ENCODE measurements around the gene ALDH16A1.
"Not testable (repeated sequence)": the region's sequence is repeated elsewhere in the genome, so short reads cannot be mapped to it uniquely, and the experiment has no call there.

The ALDH16A1 gene

GRCh38 chr19:49440439-49441209 is 12.4 kb upstream of the ALDH16A1 start:
- Histone ChIP-seq H3K4me1 (ENCODE audit: control insufficient read depth, insufficient read depth, low read length) (peaks cover 9% of the 10 kb centered on the region), H3K27ac (ENCODE audit: insufficient read depth, low read depth, low read length, poor library complexity, severe bottlenecking) (no peak overlapping the region), H3K36me3 (ENCODE audit: control insufficient read depth, insufficient read depth, low read length) (no peaks in the 10 kb centered on the region), H3K9me3 (ENCODE audit: control insufficient read depth, low read length) (no peaks in the 10 kb centered on the region), H3K4me3 (ENCODE audit: insufficient read depth, low read depth, low read length) (peak overlapping the region; percentile 22), H3K27me3 (ENCODE audit: control insufficient read depth, insufficient read depth, low read length, poor library complexity, severe bottlenecking) (peaks cover 71% of the 10 kb centered on the region)
- WGBS, 2 experiments, result 36 to 37% methylated on average over 19 of the region's 19 CpGs

GRCh38 chr19:49441210-49441959 is 11.6 kb upstream of the ALDH16A1 start, which contains the start of gene SLC17A7:
TSS of gene SLC17A7 (minus strand) at chr19:49441527. CDS start at chr19:49441379, 148 bp downstream.
- Histone ChIP-seq H3K27ac (ENCODE audit: insufficient read depth, low read depth, low read length, poor library complexity, severe bottlenecking) (no peak within 1 kb of the TSS), H3K4me1 (ENCODE audit: control insufficient read depth, insufficient read depth, low read length) (peaks cover 9% of the 10 kb centered on the region), H3K36me3 (ENCODE audit: control insufficient read depth, insufficient read depth, low read length) (no peaks in the 10 kb centered on the region), H3K27me3 (ENCODE audit: control insufficient read depth, insufficient read depth, low read length, poor library complexity, severe bottlenecking) (peaks cover 64% of the 10 kb centered on the region), H3K9me3 (ENCODE audit: control insufficient read depth, low read length) (no peaks in the 10 kb centered on the region), H3K4me3 (ENCODE audit: insufficient read depth, low read depth, low read length) (peak within 1 kb of the TSS; percentile 22)
- 1% methylated on average over 56 of the region's 56 CpGs for WGBS, 2 experiments

- WGBS, 2 experiments, result 14 to 15% methylated on average over 14 of the region's 14 CpGs
- peak overlapping the region; percentile 3 for H3K4me3 ChIP-seq (ENCODE audit: insufficient read depth, low read depth, low read length)
Observed at GRCh38 chr19:49441960-49442350, 11.1 kb upstream of the ALDH16A1 start.

GRCh38 chr19:49442354-49442753 is 10.7 kb upstream of the ALDH16A1 start:
- H3K4me3 ChIP-seq (ENCODE audit: insufficient read depth, low read depth, low read length), result peak overlapping the region; percentile 3
- H3K4me1 ChIP-seq (ENCODE audit: control insufficient read depth, insufficient read depth, low read length), result peaks cover 9% of the 10 kb centered on the region
- 5 to 8% methylated on average over 11 of the region's 11 CpGs for WGBS, 2 experiments
- no peaks in the 10 kb centered on the region for H3K9me3 ChIP-seq (ENCODE audit: control insufficient read depth, low read length)
- H3K36me3 ChIP-seq (ENCODE audit: control insufficient read depth, insufficient read depth, low read length), result no peaks in the 10 kb centered on the region
- no peak overlapping the region for H3K27ac ChIP-seq (ENCODE audit: insufficient read depth, low read depth, low read length, poor library complexity, severe bottlenecking)
- peaks cover 54% of the 10 kb centered on the region for H3K27me3 ChIP-seq (ENCODE audit: control insufficient read depth, insufficient read depth, low read length, poor library complexity, severe bottlenecking)

More at GRCh38 chr19:49441960-49442350, 11.1 kb upstream of the ALDH16A1 start:
- H3K4me1 ChIP-seq (ENCODE audit: control insufficient read depth, insufficient read depth, low read length), result peaks cover 9% of the 10 kb centered on the region
- no peak overlapping the region for H3K27ac ChIP-seq (ENCODE audit: insufficient read depth, low read depth, low read length, poor library complexity, severe bottlenecking)
- peaks cover 58% of the 10 kb centered on the region for H3K27me3 ChIP-seq (ENCODE audit: control insufficient read depth, insufficient read depth, low read length, poor library complexity, severe bottlenecking)
- no peaks in the 10 kb centered on the region for H3K9me3 ChIP-seq (ENCODE audit: control insufficient read depth, low read length)
- H3K36me3 ChIP-seq (ENCODE audit: control insufficient read depth, insufficient read depth, low read length), result no peaks in the 10 kb centered on the region

GRCh38 chr19:49442771-49443365 is 10.2 kb upstream of the ALDH16A1 start:
- H3K36me3 ChIP-seq (ENCODE audit: control insufficient read depth, insufficient read depth, low read length), result peaks cover under 1% of the 10 kb centered on the region
- H3K27ac ChIP-seq (ENCODE audit: insufficient read depth, low read depth, low read length, poor library complexity, severe bottlenecking), result peak overlapping the region; percentile 88
- H3K4me3 ChIP-seq (ENCODE audit: insufficient read depth, low read depth, low read length), result peak overlapping the region; percentile 72
- 0% methylated on average over 42 to 43 of the region's 43 CpGs for WGBS, 2 experiments
- peaks cover 9% of the 10 kb centered on the region for H3K4me1 ChIP-seq (ENCODE audit: control insufficient read depth, insufficient read depth, low read length)
- H3K9me3 ChIP-seq (ENCODE audit: control insufficient read depth, low read length), result no peaks in the 10 kb centered on the region
- H3K27me3 ChIP-seq (ENCODE audit: control insufficient read depth, insufficient read depth, low read length, poor library complexity, severe bottlenecking), result peaks cover 49% of the 10 kb centered on the region

- Histone ChIP-seq H3K27ac (ENCODE audit: insufficient read depth, low read depth, low read length, poor library complexity, severe bottlenecking) (peak overlapping the region; percentile 88), H3K4me3 (ENCODE audit: insufficient read depth, low read depth, low read length) (peak overlapping the region; percentile 72), H3K9me3 (ENCODE audit: control insufficient read depth, low read length) (no peaks in the 10 kb centered on the region), H3K36me3 (ENCODE audit: control insufficient read depth, insufficient read depth, low read length) (peaks cover 7% of the 10 kb centered on the region), H3K27me3 (ENCODE audit: control insufficient read depth, insufficient read depth, low read length, poor library complexity, severe bottlenecking) (peaks cover 42% of the 10 kb centered on the region), H3K4me1 (ENCODE audit: control insufficient read depth, insufficient read depth, low read length) (peaks cover 9% of the 10 kb centered on the region)
- WGBS, 2 experiments, result 0 to 1% methylated on average over 47 of the region's 47 CpGs
Observed at GRCh38 chr19:49443366-49444099, 9.5 kb upstream of the ALDH16A1 start.

- H3K27ac ChIP-seq (ENCODE audit: insufficient read depth, low read depth, low read length, poor library complexity, severe bottlenecking); H3K4me1 ChIP-seq (ENCODE audit: control insufficient read depth, insufficient read depth, low read length); H3K9me3 ChIP-seq (ENCODE audit: control insufficient read depth, low read length); H3K4me3 ChIP-seq (ENCODE audit: insufficient read depth, low read depth, low read length): not testable (repeated sequence)
- H3K27me3 ChIP-seq (ENCODE audit: control insufficient read depth, insufficient read depth, low read length, poor library complexity, severe bottlenecking), result peaks cover 36% of the 10 kb centered on the region
- WGBS, 2 experiments, result 93 to 95% methylated on average over 5 of the region's 5 CpGs
- H3K36me3 ChIP-seq (ENCODE audit: control insufficient read depth, insufficient read depth, low read length), result peaks cover 14% of the 10 kb centered on the region
Observed at GRCh38 chr19:49444100-49444700, 8.8 kb upstream of the ALDH16A1 start.

GRCh38 chr19:49445997-49446396 is 7.0 kb upstream of the ALDH16A1 start:
- H3K4me3 ChIP-seq (ENCODE audit: insufficient read depth, low read depth, low read length), result no peak overlapping the region
- H3K27me3 ChIP-seq (ENCODE audit: control insufficient read depth, insufficient read depth, low read length, poor library complexity, severe bottlenecking), result peaks cover 18% of the 10 kb centered on the region
- peaks cover 15% of the 10 kb centered on the region for H3K4me1 ChIP-seq (ENCODE audit: control insufficient read depth, insufficient read depth, low read length)
- peaks cover 19% of the 10 kb centered on the region for H3K36me3 ChIP-seq (ENCODE audit: control insufficient read depth, insufficient read depth, low read length)
- no peaks in the 10 kb centered on the region for H3K9me3 ChIP-seq (ENCODE audit: control insufficient read depth, low read length)
- 77 to 82% methylated on average over 3 of the region's 3 CpGs for WGBS, 2 experiments
- no peak overlapping the region for H3K27ac ChIP-seq (ENCODE audit: insufficient read depth, low read depth, low read length, poor library complexity, severe bottlenecking)

- no peaks in the 10 kb centered on the region for H3K9me3 ChIP-seq (ENCODE audit: control insufficient read depth, low read length)
- H3K27me3 ChIP-seq (ENCODE audit: control insufficient read depth, insufficient read depth, low read length, poor library complexity, severe bottlenecking), result peaks cover under 1% of the 10 kb centered on the region
- H3K4me1 ChIP-seq (ENCODE audit: control insufficient read depth, insufficient read depth, low read length), result peaks cover 6% of the 10 kb centered on the region
- H3K27ac ChIP-seq (ENCODE audit: insufficient read depth, low read depth, low read length, poor library complexity, severe bottlenecking), result no peak overlapping the region
- 89 to 92% methylated on average over 32 of the region's 32 CpGs for WGBS, 2 experiments
- H3K4me3 ChIP-seq (ENCODE audit: insufficient read depth, low read depth, low read length), result no peak overlapping the region
- H3K36me3 ChIP-seq (ENCODE audit: control insufficient read depth, insufficient read depth, low read length), result peaks cover 19% of the 10 kb centered on the region
Observed at GRCh38 chr19:49447485-49448431, 5.3 kb upstream of the ALDH16A1 start.
